Eye (tissue), 1 donor: ENCODE data around the gene SLC1A7.

Experiments used
- DNase-seq: peaks from one replicate; pipeline ENCODE4 v3.0.0-alpha.2; 2015

Gene SLC1A7

GRCh38 chr1:53114581-53115400 is 27.6 kb downstream of the SLC1A7 start:
- no peak for DNase-seq

- DNase-seq = no peak
Observed at GRCh38 chr1:53114090-53114489, 28.3 kb downstream of the SLC1A7 start.

- no peak for DNase-seq
Observed at GRCh38 chr1:53112861-53113260, 29.6 kb downstream of the SLC1A7 start.

- DNase-seq = no peak
Observed at GRCh38 chr1:53112271-53112774, 30.1 kb downstream of the SLC1A7 start.

- DNase-seq = no peak
Observed at GRCh38 chr1:53111693-53112092, 30.7 kb downstream of the SLC1A7 start.

- no peak for DNase-seq
Observed at GRCh38 chr1:53111073-53111556, 31.3 kb downstream of the SLC1A7 start.

GRCh38 chr1:53110370-53111072 is 31.9 kb downstream of the SLC1A7 start:
- DNase-seq = no peak

- no peak for DNase-seq
Observed at GRCh38 chr1:53108646-53109580, 33.5 kb downstream of the SLC1A7 start.

GRCh38 chr1:53107570-53108322 is 34.7 kb downstream of the SLC1A7 start:
- DNase-seq = no peak

- no peak for DNase-seq
Observed at GRCh38 chr1:53107090-53107489, 35.3 kb downstream of the SLC1A7 start.

- DNase-seq = no peak
Observed at GRCh38 chr1:53104289-53104913, 38.0 kb downstream of the SLC1A7 start.

GRCh38 chr1:53094533-53094919 is 47.9 kb downstream of the SLC1A7 start:
- no peak for DNase-seq

GRCh38 chr1:53093778-53094532 is 48.5 kb downstream of the SLC1A7 start:
- no peak for DNase-seq

- no peak for DNase-seq
Observed at GRCh38 chr1:53093451-53093754, 49.0 kb downstream of the SLC1A7 start.

GRCh38 chr1:53092659-53093450 is 49.6 kb downstream of the SLC1A7 start:
- DNase-seq = no peak

- no peak for DNase-seq
Observed at GRCh38 chr1:53091841-53092645, 50.4 kb downstream of the SLC1A7 start.

- DNase-seq = no peak
Observed at GRCh38 chr1:53090227-53091147, 52.0 kb downstream of the SLC1A7 start.
